ENCODE results near the gene MUSK.
"Not testable (repeated sequence)": the region's sequence is repeated elsewhere in the genome, so short reads cannot be mapped to it uniquely, and the experiment has no call there.

Gene MUSK

GRCh38 chr9:110821064-110821463, 152.5 kb downstream of the MUSK start:
- no peak overlapping the region for H3K4me3 ChIP-seq (ENCODE audit: control insufficient read depth, low read depth, low read length)
- TF ChIP-seq, protein P1, sequence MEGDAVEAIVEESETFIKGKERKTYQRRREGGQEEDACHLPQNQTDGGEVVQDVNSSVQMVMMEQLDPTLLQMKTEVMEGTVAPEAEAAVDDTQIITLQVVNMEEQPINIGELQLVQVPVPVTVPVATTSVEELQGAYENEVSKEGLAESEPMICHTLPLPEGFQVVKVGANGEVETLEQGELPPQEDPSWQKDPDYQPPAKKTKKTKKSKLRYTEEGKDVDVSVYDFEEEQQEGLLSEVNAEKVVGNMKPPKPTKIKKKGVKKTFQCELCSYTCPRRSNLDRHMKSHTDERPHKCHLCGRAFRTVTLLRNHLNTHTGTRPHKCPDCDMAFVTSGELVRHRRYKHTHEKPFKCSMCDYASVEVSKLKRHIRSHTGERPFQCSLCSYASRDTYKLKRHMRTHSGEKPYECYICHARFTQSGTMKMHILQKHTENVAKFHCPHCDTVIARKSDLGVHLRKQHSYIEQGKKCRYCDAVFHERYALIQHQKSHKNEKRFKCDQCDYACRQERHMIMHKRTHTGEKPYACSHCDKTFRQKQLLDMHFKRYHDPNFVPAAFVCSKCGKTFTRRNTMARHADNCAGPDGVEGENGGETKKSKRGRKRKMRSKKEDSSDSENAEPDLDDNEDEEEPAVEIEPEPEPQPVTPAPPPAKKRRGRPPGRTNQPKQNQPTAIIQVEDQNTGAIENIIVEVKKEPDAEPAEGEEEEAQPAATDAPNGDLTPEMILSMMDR (conservative IDR thresholded peaks at IDR 0.05; ENCODE audit: control insufficient read depth, insufficient read depth, low read depth, low read length), result no peak
- DNase-seq (ENCODE audit: low read depth), result peak; percentile 26

GRCh38 chr9:110825129-110825528, 156.5 kb downstream of the MUSK start:
- DNase-seq (ENCODE audit: low read depth); H3K4me3 ChIP-seq (ENCODE audit: control insufficient read depth, low read depth, low read length): not testable (repeated sequence)

DNA sequence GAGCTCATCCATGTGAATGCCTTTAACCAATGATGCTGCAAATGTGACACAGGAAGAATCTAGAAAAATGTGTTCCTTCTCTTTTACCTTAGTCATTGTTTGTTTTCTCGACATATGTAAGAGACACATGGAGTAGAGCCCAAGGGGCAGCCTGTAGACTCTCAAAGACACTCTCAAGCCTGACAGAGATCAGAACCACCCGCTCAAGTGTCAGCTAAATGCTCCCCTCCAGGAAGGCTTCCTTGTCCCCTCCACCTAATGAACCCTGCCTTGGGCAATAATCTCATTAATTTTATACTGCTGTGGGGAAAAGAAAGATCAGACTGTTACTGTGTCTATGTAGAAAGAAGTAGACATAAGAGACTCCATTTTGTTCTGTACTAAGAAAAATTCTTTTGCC, 157.4 kb downstream of the MUSK start:
- TF ChIP-seq, protein P1 (conservative IDR thresholded peaks at IDR 0.05; ENCODE audit: control insufficient read depth, insufficient read depth, low read depth, low read length), result no peak
- H3K4me3 ChIP-seq (ENCODE audit: control insufficient read depth, low read depth, low read length), result no peak overlapping the region
- DNase-seq (ENCODE audit: low read depth), result no peak

GRCh38 chr9:110826400-110826799, 157.8 kb downstream of the MUSK start:
- not testable (repeated sequence) for DNase-seq (ENCODE audit: low read depth); H3K4me3 ChIP-seq (ENCODE audit: control insufficient read depth, low read depth, low read length)

DNA sequence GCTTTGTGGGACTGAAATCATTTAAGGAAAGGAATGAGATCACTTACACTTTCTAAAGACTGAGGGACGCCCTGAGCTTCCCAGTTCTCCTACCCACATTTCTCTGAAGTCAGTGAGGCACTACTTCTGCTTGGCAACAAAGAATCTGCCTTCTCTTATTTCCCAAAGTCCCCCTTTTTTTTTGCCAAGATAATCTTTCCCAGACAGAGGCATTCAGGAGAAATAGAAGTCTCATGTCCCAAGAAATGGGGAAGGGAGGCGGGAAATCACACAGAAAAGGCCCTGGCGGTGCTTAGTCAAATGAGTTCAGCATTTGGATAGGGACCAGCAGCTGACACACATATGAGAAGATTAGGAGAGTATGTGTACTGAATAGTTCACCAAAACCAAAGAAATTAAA, 159.7 kb downstream of the MUSK start:
- TF ChIP-seq, protein P1 (conservative IDR thresholded peaks at IDR 0.05; ENCODE audit: control insufficient read depth, insufficient read depth, low read depth, low read length), result no peak
- DNase-seq (ENCODE audit: low read depth), result peak; percentile 77
- H3K4me3 ChIP-seq (ENCODE audit: control insufficient read depth, low read depth, low read length), result no peak overlapping the region

DNA sequence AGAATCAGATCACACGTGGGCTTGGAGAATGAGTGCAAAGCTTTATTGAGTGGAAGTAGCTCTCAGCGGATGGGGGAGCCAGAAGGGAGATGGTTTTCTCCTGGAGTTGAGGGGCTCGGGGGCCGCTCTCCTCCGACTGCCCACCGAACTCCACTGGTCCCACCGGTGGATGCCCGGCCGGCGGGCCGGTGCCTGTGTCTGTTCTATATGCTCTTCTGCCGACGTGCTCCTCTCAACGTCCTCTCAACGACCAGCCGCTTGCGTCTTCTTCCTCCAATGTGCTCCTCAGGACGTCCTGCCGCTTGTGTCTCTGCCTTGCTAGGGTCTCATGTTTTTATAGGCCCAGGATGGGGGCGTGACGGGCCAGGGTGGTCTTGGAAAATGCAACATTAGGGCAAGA, 161.9 kb downstream of the MUSK start:
- no peak overlapping the region for H3K4me3 ChIP-seq (ENCODE audit: control insufficient read depth, low read depth, low read length)
- TF ChIP-seq, protein P1 (conservative IDR thresholded peaks at IDR 0.05; ENCODE audit: control insufficient read depth, insufficient read depth, low read depth, low read length), result no peak
- DNase-seq (ENCODE audit: low read depth), result no peak

DNA sequence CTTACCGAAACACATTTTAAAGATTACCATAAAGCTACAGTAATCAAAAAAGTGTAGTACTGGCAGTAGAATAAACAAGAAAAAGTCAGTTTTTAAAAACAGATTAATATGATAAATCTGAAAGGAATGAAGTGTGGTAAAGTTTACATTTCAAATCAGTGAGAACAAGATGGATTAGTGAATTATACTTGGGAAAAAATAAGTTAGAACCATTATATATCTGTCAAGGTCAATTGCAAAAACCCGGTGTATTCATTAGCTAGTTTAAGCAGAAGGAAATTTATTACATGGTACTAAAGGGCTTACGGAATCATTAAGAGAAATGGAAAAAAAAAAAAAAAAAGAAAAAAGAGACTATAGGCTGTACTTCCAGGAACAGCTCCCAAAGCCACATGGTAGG, 164.3 kb downstream of the MUSK start:
- H3K4me3 ChIP-seq (ENCODE audit: control insufficient read depth, low read depth, low read length), result no peak overlapping the region
- DNase-seq (ENCODE audit: low read depth), result no peak
- TF ChIP-seq, protein P1 (conservative IDR thresholded peaks at IDR 0.05; ENCODE audit: control insufficient read depth, insufficient read depth, low read depth, low read length), result no peak

- TF ChIP-seq, protein P1 (conservative IDR thresholded peaks at IDR 0.05; ENCODE audit: control insufficient read depth, insufficient read depth, low read depth, low read length), result no peak
- H3K4me3 ChIP-seq (ENCODE audit: control insufficient read depth, low read depth, low read length), result no peak overlapping the region
- peak; percentile 89 for DNase-seq (ENCODE audit: low read depth)
These were observed 166.8 kb downstream of the MUSK start for GRCh38 chr9:110835404-110835803.

All from fibroblast of mammary gland (primary cell).